ENCODE measurements around the gene BCO1.

DNA sequence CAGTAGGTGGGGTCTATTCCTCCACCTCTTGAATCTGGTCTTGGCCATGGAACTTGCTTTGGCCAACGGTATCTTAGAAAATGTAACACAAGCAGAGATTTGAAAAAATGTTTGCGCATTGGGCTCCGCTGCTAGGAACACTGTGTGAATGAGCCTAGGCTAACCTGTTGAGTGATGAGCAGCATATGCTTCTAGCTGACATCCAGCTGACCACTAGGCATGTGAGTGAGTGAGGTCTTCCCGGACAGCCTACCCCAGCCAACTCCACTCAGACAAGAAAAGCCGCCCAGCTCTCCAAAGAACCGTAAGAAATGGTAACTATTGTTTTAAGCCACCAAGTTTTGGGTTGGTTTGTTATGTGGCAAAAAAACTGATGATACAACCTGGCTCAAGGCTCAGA lies 31.4 kb upstream of the BCO1 start:
- TF ChIP-seq, protein P1, sequence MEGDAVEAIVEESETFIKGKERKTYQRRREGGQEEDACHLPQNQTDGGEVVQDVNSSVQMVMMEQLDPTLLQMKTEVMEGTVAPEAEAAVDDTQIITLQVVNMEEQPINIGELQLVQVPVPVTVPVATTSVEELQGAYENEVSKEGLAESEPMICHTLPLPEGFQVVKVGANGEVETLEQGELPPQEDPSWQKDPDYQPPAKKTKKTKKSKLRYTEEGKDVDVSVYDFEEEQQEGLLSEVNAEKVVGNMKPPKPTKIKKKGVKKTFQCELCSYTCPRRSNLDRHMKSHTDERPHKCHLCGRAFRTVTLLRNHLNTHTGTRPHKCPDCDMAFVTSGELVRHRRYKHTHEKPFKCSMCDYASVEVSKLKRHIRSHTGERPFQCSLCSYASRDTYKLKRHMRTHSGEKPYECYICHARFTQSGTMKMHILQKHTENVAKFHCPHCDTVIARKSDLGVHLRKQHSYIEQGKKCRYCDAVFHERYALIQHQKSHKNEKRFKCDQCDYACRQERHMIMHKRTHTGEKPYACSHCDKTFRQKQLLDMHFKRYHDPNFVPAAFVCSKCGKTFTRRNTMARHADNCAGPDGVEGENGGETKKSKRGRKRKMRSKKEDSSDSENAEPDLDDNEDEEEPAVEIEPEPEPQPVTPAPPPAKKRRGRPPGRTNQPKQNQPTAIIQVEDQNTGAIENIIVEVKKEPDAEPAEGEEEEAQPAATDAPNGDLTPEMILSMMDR (IDR thresholded peaks at IDR 0.05) = no peak
- no peak for TF ChIP-seq POLR2A (IDR thresholded peaks at IDR 0.05)

Measured in prostate gland (tissue), 2 donors.